WI38 (cell line): ENCODE results near the gene TMPRSS7.
A peak's percentile ranks its signal among the peaks of the same experiment; 100 is the strongest.

Experiments used
- H3K4me3 ChIP-seq: 2 replicates; pipeline ENCODE4 v1.5.1; 2011; ENCODE audit warnings: low read depth, mild to moderate bottlenecking, control low read depth, low read length
- TF ChIP-seq, protein P1 (sequence below): IDR thresholded peaks from 2 replicates; pipeline ENCODE4 v1.5.1; 2012; ENCODE audit warnings: low read depth, mild to moderate bottlenecking, control low read depth, low read length

The TMPRSS7 gene

DNA sequence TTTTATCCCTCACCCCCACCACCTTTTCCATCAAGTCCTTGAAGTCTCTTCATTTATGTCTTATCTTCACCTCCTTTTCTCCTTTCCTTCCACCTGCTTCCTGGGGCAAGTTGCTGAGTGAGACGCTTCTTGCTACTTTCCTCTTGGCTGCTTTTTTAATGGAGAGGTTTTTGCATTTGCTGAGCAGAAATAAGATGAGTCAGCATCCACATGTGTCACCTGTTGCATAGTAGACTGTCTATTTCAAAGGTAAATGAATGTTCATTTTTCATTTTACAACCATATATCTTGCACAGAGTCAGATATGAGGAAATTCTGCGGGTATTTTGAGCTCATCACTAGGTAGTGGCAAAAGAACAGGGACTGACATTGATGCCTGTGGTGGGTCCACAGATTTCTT, 70.2 kb downstream of the TMPRSS7 start:
- no peak overlapping the region for H3K4me3 ChIP-seq
- TF ChIP-seq, protein P1, sequence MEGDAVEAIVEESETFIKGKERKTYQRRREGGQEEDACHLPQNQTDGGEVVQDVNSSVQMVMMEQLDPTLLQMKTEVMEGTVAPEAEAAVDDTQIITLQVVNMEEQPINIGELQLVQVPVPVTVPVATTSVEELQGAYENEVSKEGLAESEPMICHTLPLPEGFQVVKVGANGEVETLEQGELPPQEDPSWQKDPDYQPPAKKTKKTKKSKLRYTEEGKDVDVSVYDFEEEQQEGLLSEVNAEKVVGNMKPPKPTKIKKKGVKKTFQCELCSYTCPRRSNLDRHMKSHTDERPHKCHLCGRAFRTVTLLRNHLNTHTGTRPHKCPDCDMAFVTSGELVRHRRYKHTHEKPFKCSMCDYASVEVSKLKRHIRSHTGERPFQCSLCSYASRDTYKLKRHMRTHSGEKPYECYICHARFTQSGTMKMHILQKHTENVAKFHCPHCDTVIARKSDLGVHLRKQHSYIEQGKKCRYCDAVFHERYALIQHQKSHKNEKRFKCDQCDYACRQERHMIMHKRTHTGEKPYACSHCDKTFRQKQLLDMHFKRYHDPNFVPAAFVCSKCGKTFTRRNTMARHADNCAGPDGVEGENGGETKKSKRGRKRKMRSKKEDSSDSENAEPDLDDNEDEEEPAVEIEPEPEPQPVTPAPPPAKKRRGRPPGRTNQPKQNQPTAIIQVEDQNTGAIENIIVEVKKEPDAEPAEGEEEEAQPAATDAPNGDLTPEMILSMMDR: no peak

DNA sequence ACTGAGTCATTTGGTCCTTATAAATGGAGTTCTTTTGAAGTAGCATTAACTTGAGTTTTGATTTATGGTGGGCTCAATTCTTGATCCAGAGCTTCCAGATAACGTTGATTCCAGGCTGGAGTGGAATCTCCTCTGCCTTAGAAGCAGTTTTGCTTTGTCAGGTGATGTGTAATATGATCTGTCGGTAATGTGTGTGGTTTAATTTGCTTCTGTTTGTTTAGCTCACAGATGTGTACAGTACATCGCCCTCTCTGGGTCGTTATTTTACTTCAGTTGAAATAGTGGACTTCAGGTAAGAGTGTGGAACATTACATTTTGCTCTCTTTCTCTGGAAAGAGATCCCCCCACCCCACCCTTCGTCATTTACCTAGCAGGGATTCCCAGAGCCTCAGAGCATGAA, 74.8 kb downstream of the TMPRSS7 start:
- H3K4me3 ChIP-seq: no peak overlapping the region
- TF ChIP-seq, protein P1: no peak

DNA sequence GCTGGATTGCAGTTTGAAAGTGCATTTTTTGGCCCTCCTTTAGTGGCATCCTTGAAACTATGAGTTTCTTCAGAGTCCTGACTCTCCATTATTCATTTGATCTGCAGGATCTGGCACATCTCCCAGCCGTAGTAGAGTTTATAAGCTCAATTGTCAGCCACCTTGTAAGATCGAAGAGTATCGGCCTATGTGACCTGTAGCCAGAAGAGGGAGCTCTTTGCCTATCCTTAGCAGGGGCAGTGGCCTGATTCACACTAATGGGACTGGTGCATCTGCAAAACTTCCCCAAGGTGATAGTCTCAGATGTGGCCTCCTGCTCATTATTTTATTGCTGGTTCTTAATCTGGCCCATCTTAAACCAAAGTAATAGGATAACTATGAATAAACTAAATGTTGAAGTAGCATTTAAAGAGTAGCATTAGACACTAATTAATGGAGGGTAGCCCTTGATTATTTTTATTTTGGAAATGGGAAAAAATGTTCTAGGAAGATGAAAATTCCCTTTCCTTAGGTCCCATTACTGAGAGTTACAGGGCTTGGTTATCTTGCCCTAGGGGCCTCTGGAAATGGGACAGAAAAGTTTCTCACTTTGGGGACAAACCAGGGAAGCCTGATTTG, 77.4 kb downstream of the TMPRSS7 start:
- TF ChIP-seq, protein P1: peak; percentile 65
- no peak overlapping the region for H3K4me3 ChIP-seq

DNA sequence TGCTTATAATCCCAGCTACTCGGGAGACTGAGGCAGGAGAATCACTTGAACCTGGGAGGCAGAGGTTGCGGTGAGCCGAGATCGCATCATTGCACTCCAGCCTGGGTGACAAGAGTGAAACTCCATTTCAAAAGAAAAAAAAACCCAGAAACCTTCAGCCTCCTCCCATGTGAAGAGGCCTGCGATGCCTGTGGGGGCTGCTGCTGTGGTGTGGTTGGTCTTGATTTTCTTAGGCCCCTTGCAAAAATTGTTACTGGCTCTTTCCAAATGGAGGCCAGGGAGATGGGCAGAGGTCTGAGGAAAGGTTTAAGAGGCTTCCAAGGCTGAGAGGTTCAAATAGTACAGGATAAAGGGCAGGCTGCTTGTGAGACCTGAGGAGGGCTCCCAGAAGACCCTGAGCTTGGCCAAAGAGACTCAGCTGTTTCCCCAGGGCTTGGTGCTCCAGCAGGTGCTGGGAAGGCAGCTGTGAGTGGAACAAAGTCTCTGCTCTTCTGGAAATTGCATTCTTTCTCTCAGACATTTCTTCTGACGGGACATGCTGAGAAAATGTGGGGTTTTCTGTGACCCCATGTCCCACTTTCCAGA, 80.1 kb downstream of the TMPRSS7 start:
- no peak overlapping the region for H3K4me3 ChIP-seq
- TF ChIP-seq, protein P1: no peak

DNA sequence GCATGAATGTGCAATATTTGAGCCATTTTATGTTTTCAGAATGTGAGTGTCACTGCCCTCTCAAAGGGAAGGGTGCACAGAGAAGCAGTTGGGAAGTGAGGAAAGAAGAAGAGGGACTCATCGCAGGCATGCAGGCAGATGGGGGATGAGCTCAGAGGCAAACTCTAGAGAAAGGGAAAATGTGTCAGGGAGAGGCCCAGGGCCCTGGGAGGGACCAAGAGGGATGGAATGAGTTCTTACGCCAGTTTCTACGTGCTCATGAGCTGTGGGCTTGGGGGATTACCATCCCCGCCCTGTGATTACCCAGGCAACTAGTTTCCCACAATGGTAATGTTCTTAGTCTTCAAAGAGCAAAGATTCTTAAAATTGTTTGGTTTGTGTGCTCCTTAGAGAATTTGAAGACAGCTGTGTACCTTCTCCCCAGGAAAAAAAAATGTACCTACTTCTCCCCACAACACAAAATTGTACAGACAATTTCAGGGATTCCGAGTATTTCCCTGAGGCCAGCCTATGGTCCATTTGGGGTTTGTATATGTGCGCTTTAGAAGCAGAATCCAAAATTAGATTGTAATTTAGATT, 80.7 kb downstream of the TMPRSS7 start:
- TF ChIP-seq, protein P1: no peak
- no peak overlapping the region for H3K4me3 ChIP-seq

DNA sequence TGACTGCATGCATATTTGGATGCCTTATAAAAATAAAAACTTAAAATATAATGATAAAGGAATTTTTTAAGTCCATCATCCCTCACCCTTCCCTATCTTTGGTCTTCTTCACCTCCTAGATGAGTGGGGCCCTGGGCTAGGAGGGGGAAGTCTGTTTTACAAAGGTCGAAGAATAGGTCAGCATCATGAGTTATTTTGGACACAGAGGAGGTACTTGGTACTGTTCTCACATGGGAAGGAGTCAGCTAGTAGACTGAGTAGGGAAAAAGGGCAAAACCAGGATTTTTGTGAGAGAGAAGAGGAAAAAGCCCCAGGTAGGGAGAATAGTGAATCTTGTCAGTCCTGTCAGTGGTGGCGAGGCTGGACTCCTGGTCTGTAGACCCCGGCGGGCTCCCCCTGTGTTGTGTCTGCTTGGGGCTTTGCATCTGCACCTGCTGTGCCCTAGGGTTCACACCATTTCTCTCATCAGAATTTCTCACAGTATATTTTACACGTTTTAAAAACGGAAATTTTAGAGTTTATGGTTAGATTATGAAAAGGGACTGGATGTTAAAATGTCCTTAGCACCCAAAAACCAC, 81.4 kb downstream of the TMPRSS7 start:
- H3K4me3 ChIP-seq: no peak overlapping the region
- TF ChIP-seq, protein P1: no peak

DNA sequence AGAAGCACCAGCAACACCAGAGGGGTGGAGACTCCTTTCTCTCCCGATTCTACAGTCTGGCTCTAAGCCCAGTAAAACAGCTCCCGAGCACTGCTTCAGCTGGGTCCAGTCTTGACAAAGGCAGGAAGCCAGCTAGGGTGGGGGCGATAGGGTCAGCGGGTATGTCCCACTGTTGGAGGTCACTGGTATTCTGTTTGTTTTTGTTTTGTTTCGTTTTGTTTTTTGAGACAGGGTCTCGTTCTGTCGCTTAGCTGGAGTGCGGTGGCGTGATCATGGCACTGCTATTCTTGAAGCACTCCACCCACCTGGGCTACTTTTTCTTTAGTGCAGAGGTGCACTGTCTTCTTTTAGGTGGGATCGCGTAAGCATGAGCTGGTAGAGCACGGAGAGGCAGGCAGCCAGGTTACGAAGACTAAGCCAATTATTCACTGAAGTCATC, 82.2 kb downstream of the TMPRSS7 start:
- TF ChIP-seq, protein P1: no peak
- H3K4me3 ChIP-seq: no peak overlapping the region
